Bronchial epithelial cell (primary cell): Measurements from ENCODE around the gene KCP. TPM values are rescaled to one million over a fixed set of nuclear protein-coding genes. Genes with fewer than 3 reads are reported as not detected.

Source experiments
- DNase-seq: peaks from one replicate; pipeline ENCODE4 v3.0.0-alpha.2; 2010; ENCODE audit warnings: low read depth
- FAIRE-seq: peaks from 2 replicates; lab custom pipeline; 2011; peaks lifted over from hg19 to GRCh38; lab: Jason Lieb, UNC
- H3K27me3 ChIP-seq: 2 replicates; pipeline ENCODE4 v1.5.1; 2011; ENCODE audit warnings: low read length; ENCODE audit not compliant: control insufficient read depth, insufficient read depth
- H3K36me3 ChIP-seq: 2 replicates; pipeline ENCODE4 v1.5.1; 2011; ENCODE audit warnings: low read length; ENCODE audit not compliant: control insufficient read depth, insufficient read depth
- H3K4me3 ChIP-seq: 2 replicates; pipeline ENCODE4 v1.5.1; 2011; ENCODE audit warnings: mild to moderate bottlenecking, low read depth, low read length, control low read depth
- total RNA-seq: library from RNA; depleted of rRNA; stranded (reverse); fragments of >200 nt; gene quantifications from 2 replicates; pipeline ENCODE4 v1.2.1, GENCODE V29; 2014
- TF ChIP-seq, protein P1 (sequence below): IDR thresholded peaks from 2 replicates; pipeline ENCODE4 v1.5.1; 2011; ENCODE audit warnings: mild to moderate bottlenecking, moderate library complexity, low read length, control low read depth, inconsistent platforms; ENCODE audit not compliant: insufficient read depth, severe bottlenecking

The KCP gene
- total RNA-seq, 1 donor from 2014 or later = 0.53 TPM

GRCh38 chr7:128906001-128906765, 4.3 kb downstream of the KCP start:
- FAIRE-seq = no peak
- TF ChIP-seq, protein P1, sequence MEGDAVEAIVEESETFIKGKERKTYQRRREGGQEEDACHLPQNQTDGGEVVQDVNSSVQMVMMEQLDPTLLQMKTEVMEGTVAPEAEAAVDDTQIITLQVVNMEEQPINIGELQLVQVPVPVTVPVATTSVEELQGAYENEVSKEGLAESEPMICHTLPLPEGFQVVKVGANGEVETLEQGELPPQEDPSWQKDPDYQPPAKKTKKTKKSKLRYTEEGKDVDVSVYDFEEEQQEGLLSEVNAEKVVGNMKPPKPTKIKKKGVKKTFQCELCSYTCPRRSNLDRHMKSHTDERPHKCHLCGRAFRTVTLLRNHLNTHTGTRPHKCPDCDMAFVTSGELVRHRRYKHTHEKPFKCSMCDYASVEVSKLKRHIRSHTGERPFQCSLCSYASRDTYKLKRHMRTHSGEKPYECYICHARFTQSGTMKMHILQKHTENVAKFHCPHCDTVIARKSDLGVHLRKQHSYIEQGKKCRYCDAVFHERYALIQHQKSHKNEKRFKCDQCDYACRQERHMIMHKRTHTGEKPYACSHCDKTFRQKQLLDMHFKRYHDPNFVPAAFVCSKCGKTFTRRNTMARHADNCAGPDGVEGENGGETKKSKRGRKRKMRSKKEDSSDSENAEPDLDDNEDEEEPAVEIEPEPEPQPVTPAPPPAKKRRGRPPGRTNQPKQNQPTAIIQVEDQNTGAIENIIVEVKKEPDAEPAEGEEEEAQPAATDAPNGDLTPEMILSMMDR = no peak
- no peak for DNase-seq
- H3K36me3 ChIP-seq = no peaks in the 10 kb centered on the region
- peaks cover 16% of the 10 kb centered on the region for H3K27me3 ChIP-seq
- no peak overlapping the region for H3K4me3 ChIP-seq

- TF ChIP-seq, protein P1 = peak; percentile 67
- DNase-seq (peak; percentile 56), FAIRE-seq (no peak)
- no peak overlapping the region for H3K4me3 ChIP-seq
- H3K27me3 ChIP-seq = peaks cover 3% of the 10 kb centered on the region
- H3K36me3 ChIP-seq = no peaks in the 10 kb centered on the region
Measured at GRCh38 chr7:128904381-128905197, 5.9 kb downstream of the KCP start.

- FAIRE-seq (no peak), DNase-seq (no peak)
- Histone ChIP-seq H3K4me3 (no peak overlapping the region), H3K36me3 (no peaks in the 10 kb centered on the region), H3K27me3 (peaks cover 2% of the 10 kb centered on the region)
- TF ChIP-seq, protein P1 = no peak
Measured at GRCh38 chr7:128903621-128904361, 6.7 kb downstream of the KCP start.

DNA sequence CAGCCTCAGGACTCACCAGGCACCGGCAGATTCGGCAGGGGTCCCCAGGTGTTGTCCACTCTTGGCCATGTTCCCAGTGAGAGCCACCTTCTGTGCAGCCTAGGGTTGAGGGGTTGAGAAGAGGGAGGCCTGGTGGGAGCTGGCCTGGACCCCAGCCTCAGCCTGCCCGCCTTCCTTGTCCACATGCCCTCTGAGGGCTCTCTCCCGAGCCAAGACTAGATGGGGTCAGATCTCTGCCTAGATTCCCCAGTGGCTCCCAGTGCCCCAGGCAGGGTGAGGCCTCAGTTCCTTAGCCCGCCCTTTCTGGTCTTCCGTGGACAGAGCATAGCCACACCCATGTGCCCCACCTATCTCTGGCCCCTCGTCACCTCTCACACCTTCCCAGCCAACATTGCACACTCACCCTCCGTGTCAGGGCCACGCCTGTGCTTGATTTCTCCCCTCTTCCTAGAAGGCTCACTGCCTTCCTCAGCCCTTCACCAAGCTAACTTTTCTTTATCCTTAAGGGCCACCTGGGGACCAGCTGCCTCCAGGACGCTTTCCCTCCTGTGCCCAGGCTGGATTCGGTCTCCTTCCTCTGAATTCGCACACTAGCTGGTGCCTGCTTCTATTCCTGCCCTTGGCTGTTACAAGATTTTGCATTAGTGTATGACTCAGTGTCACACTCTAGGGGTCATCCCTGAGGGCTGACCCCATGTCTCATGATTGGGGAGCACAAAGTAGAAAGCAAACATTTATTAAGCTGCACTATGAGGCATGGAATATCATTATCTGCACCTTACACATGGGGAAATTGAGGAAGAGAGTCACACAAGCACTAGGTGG, 7.5 kb downstream of the KCP start:
- H3K4me3 ChIP-seq = no peak overlapping the region
- DNase-seq (peak; percentile 41), FAIRE-seq (no peak)
- H3K36me3 ChIP-seq = no peaks in the 10 kb centered on the region
- TF ChIP-seq, protein P1 = no peak
- peaks cover 2% of the 10 kb centered on the region for H3K27me3 ChIP-seq

DNA sequence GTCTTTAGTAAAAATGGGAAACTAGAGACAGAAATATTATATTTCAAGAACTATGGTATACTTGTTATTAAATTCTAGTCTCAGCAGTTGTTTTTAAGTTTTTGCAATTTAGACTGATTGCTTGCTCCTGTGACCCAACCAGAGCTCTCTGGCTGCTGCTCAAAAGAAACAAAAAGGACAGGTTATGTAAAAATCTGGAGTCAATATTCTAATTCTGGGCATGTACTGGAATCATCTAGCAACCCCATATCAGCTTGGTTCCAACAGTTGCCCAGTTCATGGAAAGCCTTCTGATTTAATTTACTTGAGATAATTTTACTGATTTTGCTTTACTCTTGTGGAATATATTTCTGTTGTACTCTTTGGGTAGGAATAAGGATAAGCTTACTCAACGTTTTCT, 10.3 kb downstream of the KCP start:
- H3K27me3 ChIP-seq = no peaks in the 10 kb centered on the region

More for the DNA sequence above, 10.3 kb downstream of the KCP start:
- FAIRE-seq (no peak), DNase-seq (no peak)
- Histone ChIP-seq H3K4me3 (no peak overlapping the region), H3K36me3 (no peaks in the 10 kb centered on the region)
- TF ChIP-seq, protein P1 = no peak
